Stomach (tissue), 9 donors: Measurements from ENCODE around the gene CERS6. TPM values are rescaled to one million over a fixed set of nuclear protein-coding genes. Genes with fewer than 3 reads are reported as not detected.

Experiments used
- DNase-seq, 2 donors: peaks; one replicate each; pipeline versions ENCODE4 v3.0.0 to v3.0.0-alpha.2; 2013 to 2019
- H3K27ac ChIP-seq, 5 donors: fragments of 200-600 bp in 4 of 5; sonication (generic) in 4 of 5; one replicate each; pipeline ENCODE4 v1.5.1; 2013 to 2019; ENCODE audit warnings: mild to moderate bottlenecking in 1 of 5, moderate library complexity in 1 of 5
- H3K27me3 ChIP-seq, 3 donors: fragments of 200-600 bp; sonication (generic); one replicate each; pipeline ENCODE4 v1.5.1; 2017 to 2019; ENCODE audit warnings: mixed run types in 1 of 3
- H3K36me3 ChIP-seq, 4 donors: fragments of 200-600 bp; sonication (generic); 1 replicate in 3 of 4; 2 replicates in 1 of 4; pipeline ENCODE4 v1.5.1; 2016 to 2019
- H3K4me1 ChIP-seq, 4 donors: fragments of 200-600 bp; sonication (generic); one replicate each; pipeline ENCODE4 v1.5.1; 2016 to 2019
- H3K4me3 ChIP-seq, 4 donors: fragments of 200-600 bp; sonication (generic) in 3 of 4; one replicate each; pipeline ENCODE4 v1.5.1; 2016 to 2019; ENCODE audit warnings: mild to moderate bottlenecking in 1 of 4
- H3K9me3 ChIP-seq, 4 donors: fragments of 200-600 bp; sonication (generic); one replicate each; pipeline ENCODE4 v1.5.1; 2016 to 2019
- CTCF ChIP-seq, 7 experiments: fragments of 450-650 bp in 4 of 7; fragments of 200-600 bp in 3 of 7; sonication (generic) in 3 of 7; IDR thresholded peaks; one replicate each; pipeline ENCODE4 v1.5.1; 2016 to 2019; ENCODE audit warnings: antibody characterized with exemption in 7 of 7, control low read depth in 2 of 7, mild to moderate bottlenecking in 1 of 7
- EP300 ChIP-seq: sonication (generic); formaldehyde crosslinking; IDR thresholded peaks from one replicate; pipeline ENCODE4 v1.6.1; 2017; ENCODE audit warnings: antibody characterized with exemption
- POLR2A ChIP-seq, 4 donors: fragments of 450-650 bp; IDR thresholded peaks; one replicate each; pipeline ENCODE4 v1.6.1; 2016; ENCODE audit warnings: antibody characterized with exemption in 4 of 4, control low read depth in 2 of 4, mild to moderate bottlenecking in 1 of 4, moderate library complexity in 1 of 4
- POLR2AphosphoS5 ChIP-seq, 3 donors: sonication (generic); formaldehyde crosslinking; IDR thresholded peaks; one replicate each; pipeline ENCODE4 v1.6.1; 2016; ENCODE audit warnings: antibody characterized with exemption in 3 of 3
- WGBS, 5 donors: extraction: QIAGEN DNeasy Blood & Tissue Kit in 3 of 5; methylation state at CpG; one replicate each; pipeline versions ENCODE4 v1.1.5 to v1.1.7; 2013 to 2018; 5-methylcytosine and 5-hydroxymethylcytosine counted together
- intact Hi-C: fragments of 100-400 bp; cut with DNase I; formaldehyde crosslinking; loops from one replicate; pipeline ENCODE4 v1.15.1; 2023; ENCODE audit warnings: low total_unique reads
- polyA plus RNA-seq, 3 donors: library from polyadenylated mRNA; stranded (reverse); fragments of 200-250 nt; gene quantifications; one replicate each; pipeline ENCODE4 v1.2.3, GENCODE V29; 2013
- total RNA-seq, 5 donors: library from RNA; depleted of rRNA; stranded (reverse); fragments of >200 nt; gene quantifications; one replicate each; pipeline versions ENCODE4 v1.1.0 to v1.2.3, GENCODE V29; 2014 to 2016
- donor health status: healthy with polysubstance abuse.
- donor health status: Bipolar disorder and iron deficiency.
- donor health status: healthy.

The CERS6 gene
- total and polyA plus RNA-seq, 8 donors: 4.0 to 102 (median 53.2) TPM

GRCh38 chr2:168525020-168525419, 68.9 kb downstream of the CERS6 start:
- Histone ChIP-seq H3K36me3 (no peaks in the 10 kb centered on the region), H3K27ac (peak overlapping the region in 2 of 5 donors; percentile 18 to 25), H3K4me1 (peaks cover 20 to 91% (median 59%) of the 10 kb centered on the region in 4 donors), H3K27me3 (no peaks in the 10 kb centered on the region), H3K9me3 (no peaks in the 10 kb centered on the region), H3K4me3 (no peak overlapping the region)
- peak in 1 of 2 donors; percentile 63 for DNase-seq
- 26 to 61% (median 54%) methylated on average over 2 to 3 of the region's 3 CpGs for WGBS, 5 donors
- intact Hi-C loops: no loop called here
- TF ChIP-seq EP300: no peak
- TF ChIP-seq POLR2A (IDR thresholded peaks at IDR 0.05): no peak
- no peak for TF ChIP-seq POLR2AphosphoS5 (IDR thresholded peaks at IDR 0.05)
- TF ChIP-seq CTCF (IDR thresholded peaks at IDR 0.05): no peak

- intact Hi-C loops: no loop called here
- TF ChIP-seq POLR2A (IDR thresholded peaks at IDR 0.05): no peak
- no peak for TF ChIP-seq POLR2AphosphoS5 (IDR thresholded peaks at IDR 0.05)
- TF ChIP-seq CTCF (IDR thresholded peaks at IDR 0.05): no peak
- Histone ChIP-seq H3K4me1 (peaks cover 20 to 99% (median 64%) of the 10 kb centered on the region in 4 donors), H3K9me3 (no peaks in the 10 kb centered on the region), H3K36me3 (no peaks in the 10 kb centered on the region), H3K27ac (peak overlapping the region in 4 of 5 donors; percentile 34 to 77 (median 58)), H3K4me3 (no peak overlapping the region), H3K27me3 (no peaks in the 10 kb centered on the region)
- DNase-seq: no peak
- WGBS, 5 donors: 41 to 57% (median 45%) methylated on average over 1 of the region's 1 CpG
Measured at GRCh38 chr2:168525716-168526446, 69.8 kb downstream of the CERS6 start.

GRCh38 chr2:168526641-168527040, 70.6 kb downstream of the CERS6 start:
- peak overlapping the region in 4 of 5 donors; percentile 34 to 77 (median 58) for H3K27ac ChIP-seq
- intact Hi-C loops: no loop called here
- WGBS, 5 donors: 33 to 49% (median 43%) methylated on average over 3 of the region's 3 CpGs
- H3K4me1 ChIP-seq: peaks cover 25 to 100% (median 63%) of the 10 kb centered on the region in 4 donors
- H3K27me3 ChIP-seq: no peaks in the 10 kb centered on the region
- no peaks in the 10 kb centered on the region for H3K9me3 ChIP-seq
- DNase-seq: peak in 1 of 2 donors; percentile 37
- H3K36me3 ChIP-seq: no peaks in the 10 kb centered on the region
- no peak for TF ChIP-seq POLR2A (IDR thresholded peaks at IDR 0.05)
- TF ChIP-seq POLR2AphosphoS5 (IDR thresholded peaks at IDR 0.05): peak; percentile 56 to 83 (median 69)
- TF ChIP-seq EP300: peak; percentile 75
- H3K4me3 ChIP-seq: no peak overlapping the region

- intact Hi-C loops: no loop called here
Measured at GRCh38 chr2:168528016-168528415, 71.9 kb downstream of the CERS6 start.

More at GRCh38 chr2:168528016-168528415, 71.9 kb downstream of the CERS6 start:
- Histone ChIP-seq H3K27me3 (no peaks in the 10 kb centered on the region), H3K9me3 (no peaks in the 10 kb centered on the region), H3K4me1 (peaks cover 27 to 87% (median 57%) of the 10 kb centered on the region in 4 donors), H3K36me3 (no peaks in the 10 kb centered on the region), H3K27ac (peak overlapping the region in 3 of 5 donors; percentile 8 to 77 (median 16)), H3K4me3 (no peak overlapping the region)
- DNase-seq: no peak
- TF ChIP-seq POLR2AphosphoS5 (IDR thresholded peaks at IDR 0.05) (no peak), EP300 (no peak), CTCF (IDR thresholded peaks at IDR 0.05) (no peak), POLR2A (IDR thresholded peaks at IDR 0.05) (no peak)
